NCI-H1417 (cell line): ENCODE results near the gene IL13RA1.
"Not testable (repeated sequence)": the region's sequence is repeated elsewhere in the genome, so short reads cannot be mapped to it uniquely, and the experiment has no call there.

Experiments used
- DNase-seq, 3 experiments: peaks; one replicate each; lab custom pipeline; 2025; lab: John Stamatoyannopoulos, UW

Gene IL13RA1

GRCh38 chrX:118729042-118729652, 1.7 kb downstream of the IL13RA1 start:
- no peak for DNase-seq

GRCh38 chrX:118730500-118731247, 3.3 kb downstream of the IL13RA1 start:
- DNase-seq, result no peak

DNA sequence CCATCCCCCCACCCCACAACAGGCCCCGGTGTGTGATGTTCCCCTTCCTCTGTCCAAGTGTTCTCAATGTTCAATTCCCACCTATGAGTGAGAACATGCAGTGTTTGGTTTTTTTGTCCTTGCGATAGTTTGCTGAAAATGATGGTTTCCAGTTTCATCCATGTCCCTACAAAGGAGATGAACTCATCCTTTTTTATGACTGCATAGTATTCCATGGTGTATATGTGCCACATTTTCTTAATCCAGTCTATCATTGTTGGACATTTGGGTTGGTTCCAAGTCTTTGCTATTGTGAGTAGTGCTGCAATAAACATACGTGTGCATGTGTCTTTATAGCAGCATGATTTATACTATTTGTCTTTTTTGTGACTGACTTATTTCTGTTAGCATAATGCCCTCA, 5.1 kb downstream of the IL13RA1 start:
- not testable (repeated sequence) for DNase-seq

DNA sequence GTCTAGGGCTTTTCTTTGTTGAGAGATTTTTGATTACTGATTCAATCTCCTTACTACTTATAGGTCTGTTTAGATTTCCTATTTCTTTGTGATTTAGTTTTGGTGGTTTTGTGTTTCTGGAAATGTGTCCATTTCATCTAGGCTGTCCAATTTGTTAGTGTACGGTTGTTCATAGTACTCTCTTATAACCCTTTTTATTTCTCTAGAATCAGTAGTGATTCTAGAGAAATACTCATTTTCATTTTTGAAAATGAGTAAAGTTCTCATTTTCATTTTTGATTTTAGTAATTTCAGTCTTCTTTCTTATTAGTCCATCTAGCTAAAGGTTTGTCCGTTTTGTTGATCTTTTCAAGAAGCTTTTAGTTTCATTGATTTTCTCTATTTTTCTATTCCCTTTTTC, 7.5 kb downstream of the IL13RA1 start:
- DNase-seq, result no peak

GRCh38 chrX:118736394-118737010, 9.1 kb downstream of the IL13RA1 start:
- DNase-seq, result no peak

DNA sequence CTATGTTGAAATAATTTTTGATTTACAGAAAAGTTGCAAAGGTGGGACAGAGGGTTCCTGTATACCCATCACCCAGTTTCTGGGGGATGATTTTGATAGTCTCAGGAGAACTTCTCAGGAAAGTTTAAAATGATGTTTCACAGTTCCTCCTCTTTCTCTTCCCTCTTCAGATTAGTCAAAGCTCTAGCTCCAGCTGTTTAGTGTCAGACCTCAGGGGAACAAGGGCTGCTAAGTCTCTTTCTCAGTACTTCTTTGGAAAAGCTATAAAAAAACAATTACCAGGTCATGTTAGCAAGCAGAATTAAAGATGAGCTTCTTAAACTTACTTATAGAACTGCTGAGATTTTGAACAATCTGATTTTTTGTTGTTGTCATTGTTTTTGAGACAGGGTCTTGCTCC, 12.2 kb downstream of the IL13RA1 start:
- no peak for DNase-seq

DNA sequence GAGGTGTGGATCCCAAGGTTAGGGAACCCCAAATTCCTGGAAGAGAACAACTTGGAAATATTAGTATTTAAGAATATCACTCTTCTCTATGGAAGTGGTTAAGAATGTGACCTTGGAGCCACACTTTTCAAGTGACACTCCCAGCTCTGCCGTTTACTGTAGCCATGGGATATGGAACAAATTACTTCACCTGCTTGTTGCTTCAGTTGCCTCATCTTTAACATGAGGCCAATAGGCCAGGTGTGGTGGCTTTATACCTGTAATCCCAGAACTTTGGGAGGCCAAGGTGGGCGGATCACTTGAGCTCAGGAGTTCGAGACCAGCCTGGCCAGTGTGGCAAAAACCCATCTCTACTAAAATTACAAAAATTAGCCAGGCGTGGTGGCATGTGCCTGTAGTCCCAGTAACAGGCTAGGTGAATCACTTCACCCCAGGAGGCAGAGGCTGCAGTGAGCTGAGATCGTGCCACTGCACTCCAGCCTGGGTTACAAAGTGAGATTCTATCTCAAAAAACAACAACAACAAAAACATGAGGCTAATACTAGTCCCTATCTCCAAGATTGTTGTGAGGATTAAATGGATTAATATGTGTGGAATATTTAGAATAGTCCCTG, 13.0 kb downstream of the IL13RA1 start:
- no peak for DNase-seq

DNA sequence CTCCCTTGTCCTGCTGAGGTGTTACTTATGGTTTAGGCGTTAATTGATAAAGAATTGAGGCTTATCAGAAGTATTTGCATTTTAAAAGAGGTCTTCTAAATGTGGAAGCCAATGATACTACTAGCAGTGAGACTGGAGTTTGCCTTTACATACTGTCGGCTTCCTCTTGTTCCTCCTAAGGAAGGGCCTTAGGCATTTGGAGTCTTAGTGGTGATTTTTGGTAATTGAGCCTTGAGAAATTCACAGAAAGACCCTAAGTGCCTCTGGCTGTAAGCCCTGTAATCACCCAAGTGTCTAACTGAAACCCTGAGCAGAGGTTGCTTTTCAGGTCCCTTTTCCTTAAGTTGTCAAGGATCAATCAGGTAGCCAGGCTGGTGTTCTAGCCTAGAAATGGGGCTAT, 14.8 kb downstream of the IL13RA1 start:
- no peak for DNase-seq

GRCh38 chrX:118745570-118745969, 18.2 kb downstream of the IL13RA1 start:
- DNase-seq, result peak in 1 of 3 experiments; percentile 38

- no peak for DNase-seq
Observed at GRCh38 chrX:118751950-118752783, 24.8 kb downstream of the IL13RA1 start.

GRCh38 chrX:118755633-118756032, 28.2 kb downstream of the IL13RA1 start:
- DNase-seq, result no peak

- DNase-seq, result no peak
Observed at GRCh38 chrX:118756101-118756500, 28.7 kb downstream of the IL13RA1 start.

GRCh38 chrX:118758511-118758910, 31.1 kb downstream of the IL13RA1 start:
- DNase-seq, result no peak

GRCh38 chrX:118760025-118760424, 32.6 kb downstream of the IL13RA1 start:
- no peak for DNase-seq

- peak in 1 of 3 experiments; percentile 14 for DNase-seq
Observed at GRCh38 chrX:118761939-118762707, 34.7 kb downstream of the IL13RA1 start.

- DNase-seq, result no peak
Observed at GRCh38 chrX:118763489-118763888, 36.1 kb downstream of the IL13RA1 start.

DNA sequence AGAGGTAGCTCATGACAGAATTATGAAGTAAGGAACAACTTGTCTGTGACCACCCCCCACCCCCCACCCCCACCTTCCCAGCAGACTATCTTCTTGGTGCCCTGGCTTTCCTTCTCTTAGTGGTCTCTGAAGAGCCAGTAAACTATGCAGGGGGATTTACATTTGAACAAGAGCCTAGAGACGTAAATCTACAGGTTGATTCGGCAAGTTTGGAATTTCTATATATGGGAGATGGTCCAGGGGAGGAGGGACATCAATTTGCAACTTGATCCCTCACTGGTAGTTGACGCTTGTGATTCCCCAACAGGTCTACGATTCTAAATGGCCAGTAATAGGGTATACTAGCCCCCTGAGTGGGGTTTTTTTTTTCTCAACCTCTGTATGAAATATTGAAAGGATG, 36.7 kb downstream of the IL13RA1 start:
- DNase-seq, result no peak

GRCh38 chrX:118770133-118770760, 42.8 kb downstream of the IL13RA1 start:
- no peak for DNase-seq

GRCh38 chrX:118772051-118772450, 44.6 kb downstream of the IL13RA1 start:
- DNase-seq, result no peak

- DNase-seq, result peak in 1 of 3 experiments; percentile 40
Observed at GRCh38 chrX:118773782-118774181, 46.4 kb downstream of the IL13RA1 start.

DNA sequence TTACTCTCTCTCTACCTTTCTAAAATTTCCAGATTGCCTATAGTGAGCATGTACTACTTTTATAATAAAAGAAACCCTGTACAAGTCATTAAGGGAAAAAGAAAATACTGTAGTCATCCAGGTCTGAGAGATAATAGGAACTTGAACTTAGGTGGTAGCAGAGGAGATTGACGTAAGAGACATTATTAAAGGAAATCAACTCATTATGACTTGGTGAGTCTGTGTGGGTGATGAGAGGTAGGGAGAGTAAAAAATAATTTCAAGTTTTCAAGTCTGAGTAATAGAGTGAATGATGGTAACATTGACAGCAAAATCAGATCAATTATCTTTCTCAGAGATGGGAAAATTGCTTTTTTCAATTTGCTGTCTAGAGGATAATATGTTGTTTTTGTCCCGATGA, 52.2 kb downstream of the IL13RA1 start:
- no peak for DNase-seq
